ENCODE measurements around the gene MSLN. TPM values are rescaled to one million over a fixed set of nuclear protein-coding genes. Genes with fewer than 3 reads are reported as not detected.
"Not testable (repeated sequence)": the region's sequence is repeated elsewhere in the genome, so short reads cannot be mapped to it uniquely, and the experiment has no call there.

The MSLN gene
- total RNA-seq, 1 experiment from 2014 or later, result 0.14 TPM

DNA sequence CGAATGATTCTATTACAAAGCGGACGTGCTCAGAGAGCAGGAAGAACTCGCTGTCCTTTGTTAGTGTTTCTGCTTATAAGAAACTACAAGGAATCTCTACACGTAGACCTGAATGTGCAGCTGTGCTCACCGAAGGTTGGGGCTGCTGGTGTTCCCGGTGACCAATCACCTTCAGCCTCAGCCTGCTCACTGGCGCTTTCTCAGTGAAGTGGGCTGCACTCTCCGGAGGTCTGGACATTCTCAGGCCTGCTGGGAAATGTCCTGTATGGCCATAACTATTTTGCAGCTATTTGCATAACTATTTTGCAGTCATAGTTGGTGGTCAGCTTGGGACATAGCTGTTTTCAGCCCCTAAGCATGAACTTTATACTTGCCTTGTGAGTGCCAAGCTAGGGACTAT lies 10.0 kb upstream of the MSLN start:
- in situ Hi-C loops (cut with HindIII; ENCODE audit: low sequenced_read_pairs), result no loop called here

DNA sequence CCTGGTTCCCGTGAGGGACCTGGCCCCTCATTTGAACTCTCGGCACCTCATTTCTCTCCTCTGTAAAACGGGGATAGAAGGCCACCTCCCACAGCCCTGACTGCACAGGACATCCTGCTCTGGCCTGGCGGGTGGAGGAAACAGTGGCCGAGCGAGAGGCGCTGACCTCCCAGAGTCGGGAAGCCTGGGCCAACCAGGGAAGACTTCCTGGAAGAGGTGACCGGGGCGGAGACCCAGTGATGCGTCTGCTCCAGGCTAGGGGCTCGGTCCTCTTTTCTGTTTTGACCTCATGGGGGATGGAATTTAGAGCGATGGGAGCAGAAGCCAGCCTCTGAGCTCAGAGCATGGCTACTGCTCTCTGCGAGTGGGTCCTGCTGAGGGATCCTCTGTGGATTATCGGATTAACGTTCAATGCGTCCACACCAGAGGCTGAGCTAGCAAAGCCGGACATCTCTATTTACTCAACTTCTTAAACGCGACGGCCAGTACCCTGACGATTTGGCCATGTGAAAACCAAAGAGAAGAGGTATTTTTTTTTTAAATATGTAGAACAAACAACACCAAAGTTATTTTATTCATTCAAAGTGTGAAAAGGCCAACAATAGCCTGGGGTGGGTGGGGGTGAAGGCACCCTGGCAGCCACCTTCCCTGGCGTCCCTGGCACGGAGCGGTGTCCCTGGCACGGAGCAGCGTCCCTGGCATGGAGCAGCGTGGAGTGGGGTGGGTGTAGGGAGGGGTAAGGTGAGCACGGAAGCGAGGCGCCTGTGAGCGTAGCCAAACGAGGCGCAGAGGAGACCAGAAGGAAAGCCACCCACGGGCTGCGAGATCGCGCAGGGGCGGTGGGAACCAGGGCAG lies 9.2 kb upstream of the MSLN start:
- in situ Hi-C loops (cut with HindIII; ENCODE audit: low sequenced_read_pairs), result no loop called here
- DNase-seq (ENCODE audit: low spot score), result peak; percentile 66

More for the DNA sequence above, 10.0 kb upstream of the MSLN start:
- no peak for DNase-seq (ENCODE audit: low spot score)

DNA sequence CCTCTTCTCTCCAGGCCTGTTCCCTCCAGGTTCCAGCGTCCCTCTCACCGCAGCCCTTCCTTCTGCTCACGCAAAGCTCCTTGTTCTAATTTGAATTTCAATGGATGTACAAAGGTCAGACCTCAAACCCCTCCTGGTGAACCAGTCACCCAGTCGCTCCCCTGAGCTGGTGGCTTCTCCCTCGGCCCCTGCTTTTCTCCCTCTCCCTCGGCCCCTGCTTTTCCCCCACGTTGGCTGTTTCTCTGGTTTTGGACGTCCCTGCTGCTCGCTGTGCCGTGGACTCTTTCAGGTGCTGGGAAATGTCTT lies 8.6 kb upstream of the MSLN start:
- peak; percentile 30 for DNase-seq (ENCODE audit: low spot score)

DNA sequence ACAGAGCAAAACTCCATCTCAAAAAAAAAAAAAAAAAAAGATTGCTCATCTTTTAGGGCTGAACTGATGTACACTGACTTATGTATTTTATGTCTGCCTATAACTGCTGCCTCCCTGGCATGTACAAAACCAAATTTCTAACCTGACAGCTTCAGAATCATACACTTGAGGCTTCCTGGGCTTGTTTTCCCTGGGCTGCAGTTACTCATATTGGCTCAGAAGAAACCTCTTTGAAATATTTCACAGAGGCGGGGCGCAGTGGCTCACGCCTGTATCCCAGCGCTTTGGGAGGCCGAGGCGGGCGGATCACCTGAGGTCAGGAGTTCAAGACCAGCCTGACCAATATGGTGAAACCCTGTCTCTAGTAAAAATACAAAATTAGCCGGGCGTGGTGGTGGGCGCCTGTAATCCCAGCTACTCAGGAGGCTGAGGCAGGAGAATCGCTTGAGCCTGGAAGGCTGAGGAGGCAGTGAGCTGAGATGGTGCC lies 6.4 kb upstream of the MSLN start:
- in situ Hi-C loops (cut with HindIII; ENCODE audit: low sequenced_read_pairs); DNase-seq (ENCODE audit: low spot score): not testable (repeated sequence)

More for the DNA sequence above, 8.6 kb upstream of the MSLN start:
- in situ Hi-C loops (cut with HindIII; ENCODE audit: low sequenced_read_pairs), result no loop called here

DNA sequence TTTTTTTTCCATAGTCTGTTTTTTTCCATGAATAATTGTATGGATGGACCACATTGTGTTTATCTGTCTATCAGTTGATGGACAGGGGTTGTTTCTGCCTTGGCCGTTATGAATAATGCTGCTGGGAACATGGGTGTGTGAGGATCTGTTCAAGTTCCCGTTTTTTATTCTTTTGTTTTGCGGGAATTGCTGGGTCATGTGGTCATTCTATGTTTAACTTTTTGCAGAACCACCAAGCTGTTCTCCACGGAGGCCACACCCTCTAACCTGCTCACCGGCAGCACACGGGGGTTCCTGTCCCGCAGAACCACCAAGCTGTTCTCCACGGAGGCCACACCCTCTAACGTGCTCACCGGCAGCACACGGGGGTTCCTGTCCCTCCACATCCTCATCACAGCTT lies 5.9 kb upstream of the MSLN start:
- DNase-seq (ENCODE audit: low spot score), result no peak
- in situ Hi-C loops (cut with HindIII; ENCODE audit: low sequenced_read_pairs), result no loop called here

DNA sequence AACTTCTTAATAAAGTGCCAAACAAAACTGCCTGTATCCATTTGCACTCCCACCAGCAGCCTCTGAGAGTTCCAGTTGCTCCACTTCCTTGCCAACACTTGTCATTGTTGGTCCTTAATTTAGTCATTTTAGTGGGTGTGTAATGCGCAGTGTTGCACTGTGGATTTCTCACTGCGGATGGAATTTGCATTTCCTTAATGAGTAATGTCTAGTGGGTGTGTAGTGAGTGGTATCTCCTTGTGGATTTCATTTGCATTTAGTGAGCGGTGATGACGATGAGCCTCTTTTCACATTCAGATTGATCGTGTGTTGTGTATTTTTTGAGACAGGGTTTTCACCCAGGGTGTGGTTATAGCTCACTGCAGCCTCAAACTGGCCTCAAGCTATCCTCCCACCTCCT lies 4.1 kb upstream of the MSLN start:
- in situ Hi-C loops (cut with HindIII; ENCODE audit: low sequenced_read_pairs), result no loop called here
- DNase-seq (ENCODE audit: low spot score), result no peak

DNA sequence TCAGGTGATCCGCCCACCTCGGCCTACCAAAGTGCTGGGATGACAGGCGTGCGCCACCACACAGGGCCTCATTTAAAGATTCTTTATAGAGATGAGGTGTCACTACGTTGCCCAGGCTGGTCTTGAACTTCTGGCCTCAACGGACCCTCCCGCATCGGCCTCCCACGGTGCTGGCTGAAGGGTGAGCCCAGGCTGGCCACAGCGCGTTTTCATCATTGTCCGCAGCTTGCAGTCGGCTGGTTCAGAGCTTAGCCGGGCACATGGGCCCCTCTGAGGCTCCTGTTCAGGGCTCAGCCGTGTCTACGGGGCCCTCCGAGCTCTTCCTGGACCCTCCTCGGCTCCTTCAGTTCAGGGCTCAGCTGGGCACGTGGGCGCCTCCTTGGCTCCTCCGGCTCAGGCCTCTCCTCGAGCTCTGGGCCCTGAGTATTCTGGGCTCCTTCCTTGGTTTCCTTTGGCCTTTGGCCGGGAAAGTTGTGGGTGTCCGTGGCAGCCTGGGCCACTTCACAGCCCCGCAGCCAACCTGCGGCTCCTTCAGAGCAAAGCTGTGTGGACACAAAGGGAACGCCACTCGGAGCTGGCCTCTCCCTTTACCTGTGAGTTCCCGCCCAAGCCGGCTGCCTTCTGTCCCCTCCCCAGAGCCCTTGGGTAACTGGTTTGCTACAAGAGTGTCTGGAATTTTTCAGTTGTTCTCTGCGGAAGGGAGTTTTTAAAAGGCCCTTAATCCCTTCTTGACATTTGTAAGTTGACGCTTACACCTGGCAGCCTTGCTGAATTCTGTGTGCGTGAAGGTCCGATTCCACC lies 1.2 kb upstream of the MSLN start:
- no peak for DNase-seq (ENCODE audit: low spot score)
- in situ Hi-C loops (cut with HindIII; ENCODE audit: low sequenced_read_pairs), result no loop called here

DNA sequence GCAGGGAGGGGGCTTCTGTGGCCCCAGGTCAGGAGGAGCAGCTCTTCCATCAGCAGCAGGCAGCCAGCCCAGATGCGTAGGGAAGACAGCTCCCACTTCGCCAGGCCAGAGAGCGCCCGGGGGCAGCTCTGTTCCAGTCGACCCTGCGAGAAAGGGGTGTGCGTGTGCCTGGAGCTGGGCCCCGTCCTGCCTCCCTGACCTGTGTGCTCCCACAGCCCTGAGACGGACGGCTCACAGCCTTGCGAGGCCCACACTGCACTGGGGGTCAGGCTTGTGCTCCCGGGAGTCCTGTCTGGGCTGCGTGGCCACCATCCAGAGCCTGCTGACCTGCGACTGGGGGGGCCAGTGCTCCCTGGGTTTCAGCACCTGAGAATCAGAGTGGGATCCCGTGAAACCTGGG lies 469 bp upstream of the MSLN start:
- DNase-seq (ENCODE audit: low spot score), result no peak

DNA sequence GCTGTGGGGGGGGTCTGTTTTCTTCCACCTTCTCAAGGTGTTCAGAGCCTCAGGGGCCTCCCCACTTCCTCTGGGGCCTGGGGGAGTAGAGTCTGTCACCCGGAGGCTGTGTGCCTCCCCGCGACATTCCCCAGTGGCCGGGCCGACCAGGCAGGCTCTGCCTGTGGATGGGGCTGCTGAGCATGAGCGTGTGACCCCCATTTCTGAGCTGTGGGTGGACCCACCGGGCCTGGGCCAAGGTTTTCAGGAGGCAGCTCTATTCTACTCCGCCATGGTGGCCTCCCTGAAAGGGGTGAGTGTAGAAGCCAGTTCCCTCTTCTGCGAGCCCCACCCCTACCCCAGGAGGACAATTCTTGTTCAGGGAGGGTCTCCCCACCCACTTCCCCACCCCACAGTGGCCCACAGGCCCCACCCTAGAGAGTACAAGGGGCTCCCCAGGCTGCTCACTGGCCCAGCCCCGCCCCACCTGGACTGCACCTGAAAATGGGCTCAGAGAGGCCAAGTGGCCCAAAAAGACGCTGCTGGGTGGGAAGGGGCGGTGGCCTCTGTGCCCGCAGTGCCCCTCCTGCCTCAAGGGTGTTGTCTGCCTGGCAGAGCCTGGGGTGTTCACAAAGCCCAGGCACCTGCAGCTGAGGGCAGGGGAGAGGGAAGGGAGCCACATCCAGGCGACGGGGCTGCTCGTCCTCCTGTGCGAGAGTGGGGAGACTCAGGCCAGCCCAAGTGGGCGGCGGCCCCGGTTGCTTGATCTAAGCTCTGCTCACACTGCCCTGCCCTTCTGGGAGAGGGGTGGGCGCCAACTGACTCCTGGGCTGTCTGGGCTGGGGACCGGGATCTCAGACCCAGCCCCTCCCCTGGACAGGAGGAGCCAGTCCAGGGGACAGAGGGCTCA lies 1.3 kb downstream of the MSLN start:
- in situ Hi-C loops (cut with HindIII; ENCODE audit: low sequenced_read_pairs), result no loop called here
- no peak for DNase-seq (ENCODE audit: low spot score)

More for the DNA sequence above, 469 bp upstream of the MSLN start:
- in situ Hi-C loops (cut with HindIII; ENCODE audit: low sequenced_read_pairs), result no loop called here

DNA sequence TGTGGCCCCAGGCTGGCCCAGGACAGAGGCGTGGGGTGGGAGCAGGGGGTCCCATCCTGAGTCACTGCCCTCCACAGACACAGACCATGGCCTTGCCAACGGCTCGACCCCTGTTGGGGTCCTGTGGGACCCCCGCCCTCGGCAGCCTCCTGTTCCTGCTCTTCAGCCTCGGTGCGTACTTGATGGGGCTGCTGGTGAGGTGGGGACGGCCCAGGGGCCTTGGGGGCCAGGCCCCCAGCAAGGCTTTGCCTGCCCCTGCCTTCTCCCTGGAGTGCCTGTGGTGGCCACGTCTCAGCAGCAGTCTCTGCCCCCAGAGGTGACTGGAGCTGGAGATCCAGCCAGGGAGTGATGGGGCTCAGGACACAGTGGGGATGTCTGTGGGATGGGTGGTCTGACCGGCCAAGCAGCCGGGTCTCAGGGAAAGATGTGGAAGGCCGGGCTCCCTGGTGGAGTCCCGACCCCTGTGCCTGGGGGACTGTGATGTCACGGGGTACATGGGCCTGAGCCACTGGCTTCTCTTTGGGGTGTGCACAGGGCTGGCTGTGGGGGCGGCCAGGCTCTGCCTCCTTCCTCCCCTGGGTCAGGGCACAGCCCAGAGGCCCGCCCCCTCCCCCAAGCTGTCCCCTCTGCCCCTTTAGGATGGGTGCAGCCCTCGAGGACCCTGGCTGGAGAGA lies 2.2 kb downstream of the MSLN start:
- no peak for DNase-seq (ENCODE audit: low spot score)
- in situ Hi-C loops (cut with HindIII; ENCODE audit: low sequenced_read_pairs), result no loop called here

DNA sequence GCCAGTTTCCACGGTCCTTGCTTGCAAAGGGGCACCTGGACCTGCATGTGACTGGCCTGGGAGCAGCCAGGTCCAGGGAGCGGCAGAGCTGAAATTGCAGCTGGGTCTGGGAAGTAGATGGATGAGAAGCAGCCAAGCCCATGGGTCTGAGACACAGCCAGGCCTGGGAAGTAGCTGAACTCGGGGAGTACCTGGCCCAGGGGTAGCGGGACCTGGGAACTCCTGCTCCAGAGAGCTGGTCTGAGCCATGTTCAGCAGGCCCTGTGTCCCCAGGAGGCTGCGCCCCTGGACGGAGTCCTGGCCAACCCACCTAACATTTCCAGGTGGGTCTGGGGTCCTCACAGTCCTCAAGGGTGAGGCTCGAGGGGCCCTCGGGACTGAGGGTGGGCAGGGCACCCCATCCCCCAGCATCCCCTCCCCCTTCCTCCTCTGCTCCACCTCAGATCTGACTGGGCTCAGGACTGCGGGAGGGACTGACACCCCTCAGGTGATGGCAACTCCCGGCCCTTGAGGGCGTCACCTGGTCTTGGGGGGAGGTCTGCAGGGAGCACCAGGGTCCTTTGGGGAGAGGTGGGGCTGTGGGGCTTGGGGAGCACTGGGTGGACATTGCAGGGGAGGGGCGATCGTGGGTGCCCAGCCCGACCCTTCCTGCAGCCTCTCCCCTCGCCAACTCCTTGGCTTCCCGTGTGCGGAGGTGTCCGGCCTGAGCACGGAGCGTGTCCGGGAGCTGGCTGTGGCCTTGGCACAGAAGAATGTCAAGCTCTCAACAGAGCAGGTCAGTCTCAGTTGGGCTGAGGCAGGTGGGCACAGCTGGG lies 3.0 kb downstream of the MSLN start:
- in situ Hi-C loops (cut with HindIII; ENCODE audit: low sequenced_read_pairs), result no loop called here
- no peak for DNase-seq (ENCODE audit: low spot score)

DNA sequence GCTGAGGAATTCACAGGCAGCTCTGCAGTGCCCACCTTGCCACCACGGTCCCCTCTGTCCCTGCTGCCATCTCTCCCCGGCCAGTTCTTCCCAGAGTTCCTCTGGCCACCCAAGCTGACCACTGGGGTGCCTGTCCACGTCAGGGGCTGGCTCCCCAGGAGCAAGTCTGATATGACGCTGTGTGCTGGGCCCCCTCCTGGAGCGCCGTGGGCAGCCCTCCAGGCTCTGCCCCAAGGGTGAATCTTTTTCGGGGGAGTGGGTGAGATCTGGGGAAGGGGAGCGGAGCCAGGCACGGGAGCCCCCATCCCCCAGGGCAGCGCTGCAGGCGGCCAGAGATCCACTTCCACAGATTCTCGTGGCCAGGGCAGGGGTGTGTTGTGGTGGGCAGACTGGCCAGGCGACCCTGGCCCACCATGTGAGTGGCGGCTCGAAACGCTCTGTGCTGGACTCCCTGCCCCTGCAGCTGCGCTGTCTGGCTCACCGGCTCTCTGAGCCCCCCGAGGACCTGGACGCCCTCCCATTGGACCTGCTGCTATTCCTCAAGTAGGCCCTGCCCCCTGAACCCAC lies 3.7 kb downstream of the MSLN start:
- in situ Hi-C loops (cut with HindIII; ENCODE audit: low sequenced_read_pairs), result no loop called here
- no peak for DNase-seq (ENCODE audit: low spot score)

DNA sequence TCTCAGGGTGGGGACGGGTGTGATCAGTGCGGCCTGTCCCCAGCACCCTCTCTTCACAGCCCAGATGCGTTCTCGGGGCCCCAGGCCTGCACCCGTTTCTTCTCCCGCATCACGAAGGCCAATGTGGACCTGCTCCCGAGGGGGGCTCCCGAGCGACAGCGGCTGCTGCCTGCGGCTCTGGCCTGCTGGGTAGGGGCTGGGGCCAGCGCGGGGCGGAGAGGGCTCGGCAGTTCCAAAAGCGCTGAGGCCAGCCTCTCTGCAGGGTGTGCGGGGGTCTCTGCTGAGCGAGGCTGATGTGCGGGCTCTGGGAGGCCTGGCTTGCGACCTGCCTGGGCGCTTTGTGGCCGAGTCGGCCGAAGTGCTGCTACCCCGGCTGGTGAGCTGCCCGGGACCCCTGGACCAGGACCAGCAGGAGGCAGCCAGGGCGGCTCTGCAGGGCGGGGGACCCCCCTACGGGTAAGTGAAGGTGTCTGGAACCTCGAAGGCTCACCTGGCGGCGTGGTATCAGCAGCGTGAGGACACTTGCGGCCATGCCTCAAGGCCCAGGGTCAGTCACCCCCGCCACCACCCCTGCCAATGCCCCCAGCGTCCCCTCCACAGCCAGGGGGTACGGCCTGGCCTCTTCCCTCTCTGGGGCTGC lies 4.4 kb downstream of the MSLN start:
- DNase-seq (ENCODE audit: low spot score), result no peak
- in situ Hi-C loops (cut with HindIII; ENCODE audit: low sequenced_read_pairs), result no loop called here

DNA sequence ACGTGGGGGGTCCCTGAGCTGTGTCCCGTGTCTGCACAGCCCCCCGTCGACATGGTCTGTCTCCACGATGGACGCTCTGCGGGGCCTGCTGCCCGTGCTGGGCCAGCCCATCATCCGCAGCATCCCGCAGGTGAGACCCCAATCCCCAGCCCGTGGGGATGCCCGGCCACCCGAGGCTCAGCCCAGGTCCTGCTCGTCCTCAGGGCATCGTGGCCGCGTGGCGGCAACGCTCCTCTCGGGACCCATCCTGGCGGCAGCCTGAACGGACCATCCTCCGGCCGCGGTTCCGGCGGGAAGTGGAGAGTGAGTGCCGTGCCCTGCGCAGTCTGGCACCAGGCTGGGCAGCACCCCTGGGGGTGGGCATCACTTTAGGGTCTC lies 4.9 kb downstream of the MSLN start:
- no peak for DNase-seq (ENCODE audit: low spot score)
- in situ Hi-C loops (cut with HindIII; ENCODE audit: low sequenced_read_pairs), result no loop called here

DNA sequence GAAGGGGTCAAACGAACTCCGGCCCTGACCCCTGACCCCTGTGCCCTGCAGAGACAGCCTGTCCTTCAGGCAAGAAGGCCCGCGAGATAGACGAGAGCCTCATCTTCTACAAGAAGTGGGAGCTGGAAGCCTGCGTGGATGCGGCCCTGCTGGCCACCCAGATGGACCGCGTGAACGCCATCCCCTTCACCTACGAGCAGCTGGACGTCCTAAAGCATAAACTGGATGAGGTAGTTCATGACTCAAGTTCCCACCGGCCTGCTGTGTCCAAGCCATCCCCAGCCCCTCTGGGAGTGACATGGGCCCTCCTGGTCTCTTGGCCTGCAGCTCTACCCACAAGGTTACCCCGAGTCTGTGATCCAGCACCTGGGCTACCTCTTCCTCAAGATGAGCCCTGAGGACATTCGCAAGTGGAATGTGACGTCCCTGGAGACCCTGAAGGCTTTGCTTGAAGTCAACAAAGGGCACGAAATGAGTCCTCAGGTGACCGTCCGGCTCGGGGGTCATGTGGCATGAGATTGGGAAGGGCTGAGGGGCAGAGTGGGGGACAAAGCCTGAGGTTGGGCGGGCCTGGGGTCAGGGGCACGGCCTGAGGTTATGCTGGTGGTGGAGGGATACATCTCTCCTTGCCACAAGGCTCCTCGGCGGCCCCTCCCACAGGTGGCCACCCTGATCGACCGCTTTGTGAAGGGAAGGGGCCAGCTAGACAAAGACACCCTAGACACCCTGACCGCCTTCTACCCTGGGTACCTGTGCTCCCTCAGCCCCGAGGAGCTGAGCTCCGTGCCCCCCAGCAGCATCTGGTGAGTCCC lies 5.7 kb downstream of the MSLN start:
- in situ Hi-C loops (cut with HindIII; ENCODE audit: low sequenced_read_pairs), result no loop called here

DNA sequence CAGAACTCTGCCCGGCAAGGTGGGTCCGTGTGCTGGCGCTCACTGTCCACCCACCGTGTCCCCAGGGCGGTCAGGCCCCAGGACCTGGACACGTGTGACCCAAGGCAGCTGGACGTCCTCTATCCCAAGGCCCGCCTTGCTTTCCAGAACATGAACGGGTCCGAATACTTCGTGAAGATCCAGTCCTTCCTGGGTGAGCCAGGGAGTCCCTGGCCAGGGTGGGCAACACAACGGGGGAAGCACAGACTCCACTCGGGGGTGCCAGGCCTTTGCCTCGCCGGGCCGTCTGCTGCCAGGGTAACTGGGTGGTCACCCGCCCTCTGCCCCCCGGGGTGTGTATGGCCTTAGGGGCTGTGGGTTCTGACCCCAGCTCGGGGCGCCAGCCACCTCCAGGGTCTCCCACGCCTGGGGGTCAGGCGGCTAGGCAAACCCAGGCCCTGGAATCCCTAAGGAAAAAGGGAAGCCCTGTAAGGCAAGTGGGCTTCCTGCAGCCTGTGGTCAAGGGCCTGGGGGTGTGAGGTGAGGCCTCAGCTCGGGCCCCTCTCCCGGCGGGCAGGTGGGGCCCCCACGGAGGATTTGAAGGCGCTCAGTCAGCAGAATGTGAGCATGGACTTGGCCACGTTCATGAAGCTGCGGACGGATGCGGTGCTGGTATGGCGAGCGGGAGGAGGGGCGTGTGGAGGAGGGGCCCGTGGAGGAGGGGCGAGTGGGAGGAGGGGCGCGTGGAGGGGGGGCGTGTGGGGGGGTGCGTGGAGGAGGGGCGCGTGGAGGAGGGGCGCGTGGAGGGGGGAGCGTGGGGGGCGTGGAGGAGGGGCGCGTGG lies 6.5 kb downstream of the MSLN start:
- in situ Hi-C loops (cut with HindIII; ENCODE audit: low sequenced_read_pairs), result no loop called here
- DNase-seq (ENCODE audit: low spot score), result no peak

More for the DNA sequence above, 5.7 kb downstream of the MSLN start:
- DNase-seq (ENCODE audit: low spot score), result no peak

All from G401 (cell line).